ENCODE data around the gene MICALL2.

MICALL2 gene

GRCh38 chr7:1466524-1467271 is 7.4 kb upstream of the MICALL2 start:
- DNase-seq = no peak

GRCh38 chr7:1464694-1465093 is 5.4 kb upstream of the MICALL2 start:
- DNase-seq = no peak

- DNase-seq = no peak
Observed at GRCh38 chr7:1463676-1464223, 4.5 kb upstream of the MICALL2 start.

- DNase-seq = no peak
Observed at GRCh38 chr7:1461646-1462375, 2.5 kb upstream of the MICALL2 start.

GRCh38 chr7:1460821-1461645 is 1.8 kb upstream of the MICALL2 start:
- no peak for DNase-seq

GRCh38 chr7:1459920-1460820 is 900 bp upstream of the MICALL2 start:
- DNase-seq = no peak

- DNase-seq = peak; percentile 73
Observed at GRCh38 chr7:1459512-1459892, 232 bp upstream of the MICALL2 start.

- no peak for DNase-seq
Observed at GRCh38 chr7:1457949-1458682, 1.2 kb downstream of the MICALL2 start.

- DNase-seq = no peak
Observed at GRCh38 chr7:1457059-1457948, 2.0 kb downstream of the MICALL2 start.

GRCh38 chr7:1455955-1456354 is 3.3 kb downstream of the MICALL2 start:
- no peak for DNase-seq

GRCh38 chr7:1455241-1455939 is 3.9 kb downstream of the MICALL2 start:
- no peak for DNase-seq

- DNase-seq = no peak
Observed at GRCh38 chr7:1454542-1454941, 4.7 kb downstream of the MICALL2 start.

- no peak for DNase-seq
Observed at GRCh38 chr7:1452205-1452604, 7.1 kb downstream of the MICALL2 start.

GRCh38 chr7:1450987-1451386 is 8.3 kb downstream of the MICALL2 start:
- no peak for DNase-seq

GRCh38 chr7:1450431-1450830 is 8.8 kb downstream of the MICALL2 start:
- DNase-seq = no peak

- DNase-seq = no peak
Observed at GRCh38 chr7:1449951-1450350, 9.3 kb downstream of the MICALL2 start.

- DNase-seq = no peak
Observed at GRCh38 chr7:1449501-1449900, 9.8 kb downstream of the MICALL2 start.

GRCh38 chr7:1448958-1449357 is 10.3 kb downstream of the MICALL2 start:
- no peak for DNase-seq

- no peak for DNase-seq
Observed at GRCh38 chr7:1447551-1448244, 11.6 kb downstream of the MICALL2 start.

Measured in NCI-H524 treated with DMSO at 0.1 percent for 48 hours (cell line).